Stimulated activated CD8-positive, alpha-beta memory T cell treated with anti-CD3 and anti-CD28 coated beads, Interleukin-7, amount 100 ng/mL, for 48 hours (primary cell): Measurements from ENCODE around the gene KATNAL1.

Source experiments
- DNase-seq, 2 donors: peaks; one replicate each; pipeline ENCODE4 v3.0.0-alpha.2; 2020; ENCODE audit warnings: low read depth in 1 of 2; ENCODE audit errors: extremely low read depth in 1 of 2

The KATNAL1 gene

DNA sequence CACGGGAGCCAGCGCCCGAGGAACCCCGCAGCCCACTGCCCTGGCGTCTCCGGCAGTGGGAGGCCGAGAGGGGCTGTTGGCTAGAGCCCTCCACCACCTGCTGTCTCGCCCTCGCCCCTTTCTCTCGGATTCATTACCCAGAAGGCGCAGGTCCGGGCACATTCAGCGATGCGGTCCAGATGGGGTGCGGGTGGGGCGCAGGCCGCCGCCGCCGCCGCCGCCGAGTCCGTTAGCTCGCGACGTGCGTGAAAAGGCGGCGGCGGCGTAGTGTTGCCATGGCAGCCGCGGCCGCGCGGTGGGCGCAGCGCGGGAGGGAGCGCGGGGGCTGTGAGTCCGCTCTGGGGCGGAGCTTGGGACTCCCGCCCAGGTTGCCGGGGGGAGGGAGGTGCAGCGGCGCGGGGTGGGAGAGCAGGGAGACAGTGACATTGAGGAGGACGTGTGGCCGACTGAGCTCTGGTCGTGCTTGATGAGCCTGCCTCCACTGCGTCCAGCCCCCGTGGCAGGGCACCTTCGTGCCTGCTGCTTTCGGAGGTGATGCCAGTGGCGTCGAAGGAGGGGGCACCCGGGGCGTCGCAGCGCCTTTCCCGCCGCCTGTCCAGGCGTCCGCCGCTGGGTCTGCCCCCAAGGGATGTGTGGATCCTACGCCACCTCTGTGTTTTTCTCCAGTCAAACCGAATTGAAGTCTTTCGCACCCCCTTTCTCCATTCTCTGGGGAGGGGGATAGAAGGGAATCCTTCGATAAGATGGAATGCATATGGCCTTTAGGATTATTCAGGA lies at the start of gene KATNAL1:
Gene KATNAL1 (minus strand): TSS at position 358 of the 777 bp plus-strand sequence. CDS start 23,774 bp downstream, outside the sequence.
- peak; percentile 41 to 47 for DNase-seq

- no peak for DNase-seq
These were observed 48.5 kb upstream of the KATNAL1 start for GRCh38 chr13:30355839-30356238.

GRCh38 chr13:30355384-30355699 lies 48.0 kb upstream of the KATNAL1 start:
- no peak for DNase-seq

- no peak for DNase-seq
These were observed 47.4 kb upstream of the KATNAL1 start for GRCh38 chr13:30354493-30355383.

DNA sequence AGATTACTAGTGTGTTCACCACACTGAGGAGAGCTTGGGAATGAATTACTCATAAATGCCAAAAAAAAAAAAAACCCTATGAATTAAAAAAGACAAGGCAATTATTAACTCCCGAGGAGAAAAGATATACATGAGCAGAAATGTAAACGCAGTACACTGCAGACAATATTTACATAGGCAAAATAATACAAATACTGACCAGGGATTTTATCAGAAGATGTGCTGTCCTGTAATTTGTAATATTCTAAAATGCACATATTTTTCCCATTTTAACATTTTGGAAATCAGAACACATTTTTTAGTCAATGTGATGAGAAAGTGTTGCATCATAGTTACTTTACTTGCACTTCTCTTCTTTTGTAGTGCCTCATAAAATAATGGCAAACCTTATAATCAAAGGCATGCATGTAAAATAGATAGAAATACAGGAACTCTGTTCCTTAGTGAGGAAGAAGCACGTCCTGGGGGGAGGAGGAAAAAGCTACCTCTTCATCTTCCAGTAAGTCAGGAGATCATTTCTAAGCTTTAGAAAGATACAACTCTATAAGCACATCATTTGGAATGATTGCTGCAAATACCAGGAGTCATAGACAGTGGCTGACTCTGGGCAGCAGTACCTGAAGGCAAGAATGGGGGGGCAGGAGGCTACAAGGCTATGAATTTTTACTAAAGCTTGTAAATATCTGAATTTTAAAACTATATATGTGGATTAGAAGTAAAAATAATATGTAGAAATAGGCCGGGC lies 46.3 kb upstream of the KATNAL1 start:
- DNase-seq, result no peak

- DNase-seq, result no peak
These were observed 45.7 kb upstream of the KATNAL1 start for GRCh38 chr13:30353060-30353459.

DNA sequence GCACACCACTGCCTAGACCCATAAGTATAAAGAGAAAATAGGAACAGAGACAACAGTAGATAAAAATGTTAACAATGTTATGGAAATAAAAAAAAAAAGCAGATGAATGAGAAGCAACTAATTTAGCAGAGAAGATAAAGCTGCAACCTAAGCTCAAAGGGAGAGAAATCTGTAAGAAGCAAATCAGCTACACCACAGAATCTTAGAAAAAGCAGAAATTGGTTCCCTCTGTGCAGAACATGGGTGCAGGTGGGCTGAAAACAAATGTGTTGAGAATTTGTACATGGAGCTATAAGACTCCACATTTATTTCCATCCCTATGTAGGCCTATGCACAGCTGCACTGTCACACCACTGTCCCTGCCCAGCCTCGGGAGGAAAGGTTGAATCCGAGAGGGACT lies 44.8 kb upstream of the KATNAL1 start:
- no peak for DNase-seq

GRCh38 chr13:30346789-30347167 lies 39.4 kb upstream of the KATNAL1 start:
- no peak for DNase-seq

GRCh38 chr13:30346153-30346788 lies 38.9 kb upstream of the KATNAL1 start:
- peak; percentile 19 to 39 for DNase-seq

DNA sequence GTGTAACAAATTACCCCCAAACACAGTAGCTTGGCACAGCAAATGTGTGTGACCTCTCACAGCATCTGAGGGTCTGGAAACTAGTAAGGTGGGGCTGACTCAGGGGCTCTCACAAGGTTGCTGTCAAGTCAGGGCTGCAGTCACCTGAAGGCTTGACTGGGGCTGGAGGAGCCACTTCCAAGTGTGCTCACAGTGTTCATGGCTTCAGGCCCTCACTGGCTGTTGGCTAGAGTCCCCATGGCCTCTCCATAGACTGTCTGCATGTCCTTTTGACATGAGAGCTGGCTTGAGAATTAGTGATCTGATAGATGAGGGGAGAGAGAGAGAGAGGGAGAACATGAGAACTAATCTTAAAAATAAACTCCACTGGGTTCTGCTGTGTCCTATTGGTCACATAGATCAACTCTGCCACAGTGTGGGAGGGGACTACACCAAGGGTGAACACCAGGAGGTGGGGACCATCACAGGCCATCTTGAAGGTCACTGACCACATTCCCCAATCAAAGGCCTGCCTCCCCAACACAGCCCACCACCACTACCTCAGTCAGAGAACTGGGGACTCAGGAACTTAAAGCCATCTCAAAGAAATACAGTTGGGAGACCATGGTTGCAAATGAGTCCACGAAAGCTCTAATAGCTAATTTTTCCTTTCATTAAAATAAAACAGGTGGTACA lies 38.2 kb upstream of the KATNAL1 start:
- DNase-seq, result no peak

DNA sequence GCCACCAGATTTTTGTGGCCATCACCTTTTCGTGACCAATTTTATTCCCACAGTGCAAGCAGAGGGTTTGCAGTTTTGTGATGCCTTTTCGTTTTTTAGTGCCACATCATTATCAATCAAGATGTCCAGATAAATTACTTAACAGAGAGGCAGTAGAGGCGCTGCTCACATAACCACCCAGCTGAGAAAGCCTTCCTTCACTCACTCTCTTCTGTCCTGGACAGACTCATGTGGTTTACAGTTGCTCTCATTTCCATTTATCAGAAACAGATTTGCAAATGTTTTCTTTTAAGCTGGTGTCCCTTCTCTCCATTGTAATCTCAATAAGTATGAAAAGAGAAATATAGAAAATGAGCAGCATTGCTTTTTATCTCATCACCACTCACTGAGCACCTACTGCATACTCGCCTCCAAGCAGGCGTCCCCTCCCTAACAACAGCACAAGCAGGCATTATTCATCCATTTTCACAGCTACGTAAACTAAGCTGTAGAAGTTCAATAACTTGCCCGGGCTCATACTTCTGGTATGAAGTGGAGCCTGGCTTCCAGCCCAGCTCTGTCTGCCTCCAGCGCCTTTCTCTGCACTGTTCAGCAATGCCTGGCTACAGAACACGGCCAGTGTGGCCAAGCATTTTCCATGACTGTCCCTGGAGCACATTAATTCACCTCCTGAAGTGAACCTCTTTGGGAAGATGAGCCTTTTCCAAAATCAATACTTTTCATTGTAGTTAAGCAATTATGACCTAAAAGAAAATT lies 34.6 kb upstream of the KATNAL1 start:
- DNase-seq, result no peak

DNA sequence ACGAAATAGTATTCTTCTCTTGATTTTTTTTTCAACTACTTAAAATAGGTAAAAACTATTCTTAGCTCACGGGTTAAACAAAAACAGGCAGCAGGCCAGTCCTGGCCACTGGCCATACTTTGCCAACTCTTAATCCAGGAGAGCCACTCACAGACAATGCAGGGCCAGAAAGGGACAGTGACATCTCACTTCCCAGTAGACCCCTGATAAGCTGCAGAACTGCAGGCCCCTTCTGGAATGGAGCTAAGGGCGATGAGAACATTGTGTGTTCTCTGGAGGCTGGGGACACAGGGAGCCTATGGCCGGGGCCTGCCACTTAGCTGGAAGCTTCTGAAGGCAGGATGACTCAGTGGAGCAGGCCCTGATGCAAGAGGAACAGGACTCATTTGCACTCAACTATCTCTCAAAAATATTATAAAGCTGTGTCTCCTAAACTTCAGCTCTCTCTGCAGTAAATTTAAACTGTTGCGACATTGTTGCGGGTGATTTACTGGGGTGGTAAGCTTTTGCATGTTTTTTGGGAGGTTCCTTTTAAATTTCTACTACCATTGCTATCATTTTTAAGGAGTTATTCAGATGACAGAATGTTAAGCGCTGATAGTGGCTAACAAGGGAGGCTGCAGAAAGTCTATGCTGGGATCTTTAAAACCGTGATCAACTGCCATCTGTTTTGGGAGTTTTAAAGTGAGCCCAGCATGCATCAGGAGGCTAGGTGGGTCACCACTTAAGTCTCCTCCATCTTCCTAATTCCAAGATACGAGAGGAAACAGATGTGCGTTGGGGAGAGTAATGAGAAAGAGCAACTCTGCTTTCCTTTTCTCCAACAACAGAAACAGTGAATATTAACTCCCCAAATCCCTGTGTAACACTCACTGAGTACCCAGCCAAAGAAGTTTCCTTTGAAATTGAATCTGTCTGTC lies 33.2 kb upstream of the KATNAL1 start:
- DNase-seq, result no peak

- no peak for DNase-seq
These were observed 32.5 kb upstream of the KATNAL1 start for GRCh38 chr13:30339738-30340330.

- no peak for DNase-seq
These were observed 31.6 kb upstream of the KATNAL1 start for GRCh38 chr13:30338952-30339351.

DNA sequence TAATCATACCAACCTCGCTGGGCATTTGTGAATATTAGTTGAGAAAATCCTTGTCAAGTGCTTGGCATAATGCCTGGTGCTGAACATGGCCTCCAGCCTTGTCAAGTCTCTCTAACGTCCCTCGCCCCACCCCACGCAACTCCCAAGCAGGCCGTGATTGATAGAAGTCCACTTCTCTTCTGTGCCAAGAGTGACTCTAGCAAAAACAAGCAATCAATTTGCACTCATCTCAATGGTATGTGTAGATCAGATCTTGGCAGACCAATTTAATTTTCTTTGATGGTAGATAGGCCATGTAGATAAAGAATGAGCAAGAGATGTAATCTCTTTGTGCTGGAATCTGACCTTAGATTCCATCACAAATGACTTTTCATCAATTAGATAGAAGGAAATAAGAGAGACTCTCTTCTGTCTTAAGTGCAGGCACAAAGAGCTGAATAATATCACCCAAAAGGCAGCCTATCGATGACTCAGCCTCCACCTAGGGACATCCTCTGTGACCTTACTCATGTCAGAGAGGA lies 31.0 kb upstream of the KATNAL1 start:
- no peak for DNase-seq

DNA sequence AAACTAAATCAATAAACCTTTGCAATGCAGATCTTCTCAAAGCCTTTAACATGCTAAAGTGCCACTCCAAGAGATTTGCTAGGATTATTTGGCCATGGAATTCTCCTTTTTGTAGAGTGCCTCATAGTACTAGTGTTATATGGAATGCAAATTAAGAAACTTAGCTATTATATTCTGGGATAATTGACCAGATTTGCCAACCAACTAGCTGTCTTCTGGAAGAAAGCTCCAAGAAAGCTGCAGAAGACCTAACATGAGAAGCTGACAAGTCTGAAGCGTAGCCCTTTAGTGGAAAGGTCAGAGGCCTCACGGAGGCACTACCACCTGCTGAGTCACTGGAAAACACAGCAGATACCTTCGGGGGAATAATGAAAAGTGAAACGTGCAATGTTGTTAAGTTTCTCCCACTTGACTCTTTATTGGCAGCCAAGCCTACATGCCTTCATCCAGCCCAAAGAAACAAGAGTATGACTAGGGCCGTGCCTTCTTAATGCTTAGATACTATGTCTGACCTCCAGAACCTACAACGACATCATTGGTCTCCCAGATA lies 29.8 kb upstream of the KATNAL1 start:
- DNase-seq, result no peak

- DNase-seq, result no peak
These were observed 27.5 kb upstream of the KATNAL1 start for GRCh38 chr13:30334663-30335386.
